WTC11 (cell line): ENCODE results near the gene FRG2. TPM values are rescaled to one million over a fixed set of nuclear protein-coding genes. Genes with fewer than 3 reads are reported as not detected.
"Not testable (repeated sequence)": the region's sequence is repeated elsewhere in the genome, so short reads cannot be mapped to it uniquely, and the experiment has no call there.

Source experiments
- ATAC-seq: fragments of 200-7000 bp; cut with Tn5 transposase; 2 replicates; pipeline ENCODE4 v1.10.0; 2021; ENCODE audit warnings: mild to moderate bottlenecking, moderate library complexity
- CTCF ChIA-PET: fragments of 300-600 bp; sonication (Branson Sonifier 250); formaldehyde crosslinking; loops from one replicate; lab custom pipeline; 2021; ENCODE audit warnings: antibody characterized with exemption; lab: Charles Lee
- POLR2A ChIA-PET: fragments of 350-600 bp; sonication (Branson Sonifier 250); formaldehyde crosslinking; loops from one replicate; lab custom pipeline; 2021; ENCODE audit warnings: antibody characterized with exemption; lab: Charles Lee
- DNase-seq: peaks from one replicate; pipeline ENCODE4 v3.0.0; 2021; ENCODE audit warnings: low spot score
- H3K27ac Mint-ChIP-seq: 2 replicates; pipeline ENCODE4 v1.8.0; 2021; ENCODE audit warnings: mixed read lengths
- H3K27me3 Mint-ChIP-seq: 2 replicates; pipeline ENCODE4 v1.8.0; 2021; ENCODE audit warnings: low read depth, mild to moderate bottlenecking, moderate library complexity, mixed read lengths
- H3K36me3 Mint-ChIP-seq: 2 replicates; pipeline ENCODE4 v1.8.0; 2021; ENCODE audit warnings: mixed read lengths
- H3K4me1 Mint-ChIP-seq: 2 replicates; pipeline ENCODE4 v1.8.0; 2022; ENCODE audit warnings: mixed read lengths
- H3K4me3 Mint-ChIP-seq: 2 replicates; pipeline ENCODE4 v1.8.0; 2021; ENCODE audit warnings: mild to moderate bottlenecking, moderate library complexity, mixed read lengths
- H3K9me3 Mint-ChIP-seq: 2 replicates; pipeline ENCODE4 v1.8.0; 2021; ENCODE audit warnings: mixed read lengths
- CTCF ChIP-seq: fragments of 200-600 bp; IDR thresholded peaks from 2 replicates; pipeline ENCODE4 v1.8.0; 2022; ENCODE audit warnings: antibody characterized with exemption
- E2F4 ChIP-seq: sonication (generic); formaldehyde crosslinking; IDR thresholded peaks from 2 replicates; pipeline ENCODE4 v1.8.1; 2022; ENCODE audit warnings: low read depth, mild to moderate bottlenecking, moderate library complexity, missing genetic modification reagents, borderline replicate concordance
- GABPB1 ChIP-seq: sonication (generic); formaldehyde crosslinking; IDR thresholded peaks from 2 replicates; pipeline ENCODE4 v1.8.1; 2023; ENCODE audit warnings: mild to moderate bottlenecking, missing genetic modification reagents
- MAX ChIP-seq: sonication (generic); formaldehyde crosslinking; IDR thresholded peaks from 2 replicates; pipeline ENCODE4 v1.8.0; 2022; ENCODE audit warnings: mild to moderate bottlenecking, missing genetic modification reagents
- MYBL2 ChIP-seq: sonication (generic); formaldehyde crosslinking; IDR thresholded peaks from 2 replicates; pipeline ENCODE4 v1.8.1; 2023; ENCODE audit warnings: mild to moderate bottlenecking, moderate library complexity, missing genetic modification reagents
- NFE2L1 ChIP-seq: sonication (generic); formaldehyde crosslinking; IDR thresholded peaks from 2 replicates; pipeline ENCODE4 v1.8.1; 2023; ENCODE audit warnings: missing genetic modification reagents
- NR1H2 ChIP-seq: sonication (generic); formaldehyde crosslinking; IDR thresholded peaks from 2 replicates; pipeline ENCODE4 v1.9.0; 2021; ENCODE audit warnings: mild to moderate bottlenecking, moderate library complexity, missing genetic modification reagents
- PREB ChIP-seq: sonication (generic); formaldehyde crosslinking; IDR thresholded peaks from 2 replicates; pipeline ENCODE4 v1.8.1; 2022; ENCODE audit warnings: mild to moderate bottlenecking, missing genetic modification reagents, moderate library complexity, borderline replicate concordance
- RELA ChIP-seq: sonication (generic); formaldehyde crosslinking; IDR thresholded peaks from 2 replicates; pipeline ENCODE4 v1.8.1; 2022; ENCODE audit warnings: missing genetic modification reagents, mild to moderate bottlenecking, borderline replicate concordance
- RORB ChIP-seq: fragments of 250-450 bp; sonication (Bioruptor Pico); IDR thresholded peaks from 2 replicates; pipeline ENCODE4 v1.9.0; 2021; ENCODE audit warnings: mild to moderate bottlenecking
- SP1 ChIP-seq: sonication (generic); formaldehyde crosslinking; conservative IDR thresholded peaks from 2 replicates; pipeline ENCODE4 v1.8.1; 2022; ENCODE audit warnings: missing genetic modification reagents
- TCF7 ChIP-seq: sonication (generic); formaldehyde crosslinking; IDR thresholded peaks from 2 replicates; pipeline ENCODE4 v1.8.0; 2022; ENCODE audit warnings: mild to moderate bottlenecking, low read depth, missing genetic modification reagents, moderate library complexity
- TP53 ChIP-seq: sonication (generic); formaldehyde crosslinking; IDR thresholded peaks from 2 replicates; pipeline ENCODE4 v1.8.1; 2023; ENCODE audit warnings: mild to moderate bottlenecking, missing genetic modification reagents
- USF2 ChIP-seq: sonication (generic); formaldehyde crosslinking; IDR thresholded peaks from 2 replicates; pipeline ENCODE4 v1.8.1; 2023; ENCODE audit warnings: mild to moderate bottlenecking, missing genetic modification reagents, moderate library complexity
- ZBTB21 ChIP-seq: sonication (generic); formaldehyde crosslinking; IDR thresholded peaks from 2 replicates; pipeline ENCODE4 v1.8.1; 2023; ENCODE audit warnings: mild to moderate bottlenecking, missing genetic modification reagents, borderline replicate concordance
- ZNF121 ChIP-seq: sonication (generic); formaldehyde crosslinking; IDR thresholded peaks from 2 replicates; pipeline ENCODE4 v1.8.0; 2023; ENCODE audit warnings: missing genetic modification reagents
- ZNF232 ChIP-seq: sonication (generic); formaldehyde crosslinking; IDR thresholded peaks from 2 replicates; pipeline ENCODE4 v1.8.0; 2022; ENCODE audit warnings: mild to moderate bottlenecking, missing genetic modification reagents
- ZNF423 ChIP-seq: fragments of 250-450 bp; sonication (Bioruptor Pico); IDR thresholded peaks from 2 replicates; pipeline ENCODE4 v2.1.2; 2022; ENCODE audit warnings: mild to moderate bottlenecking, moderate library complexity
- total RNA-seq: library from RNA; stranded (reverse); gene quantifications from 3 replicates; pipeline ENCODE4 v1.2.3, GENCODE V29; 2021
- TF ChIP-seq, protein P1 (sequence below): sonication (generic); formaldehyde crosslinking; conservative IDR thresholded peaks from 2 replicates; pipeline ENCODE4 v1.8.1; 2023; ENCODE audit warnings: mild to moderate bottlenecking, low read depth, missing genetic modification reagents, moderate library complexity

FRG2 gene
- total RNA-seq, 1 experiment from 2014 or later = not detected

GRCh38 chr4:189983916-189984526, 43.0 kb downstream of the FRG2 start:
- ATAC-seq, H3K4me3 Mint-ChIP-seq, H3K4me1 Mint-ChIP-seq, POLR2A ChIA-PET, H3K27me3 Mint-ChIP-seq, DNase-seq, H3K27ac Mint-ChIP-seq, CTCF ChIA-PET: not testable (repeated sequence)
- H3K9me3 Mint-ChIP-seq = peaks cover 34% of the 10 kb centered on the region
- peaks cover 15% of the 10 kb centered on the region for H3K36me3 Mint-ChIP-seq

DNA sequence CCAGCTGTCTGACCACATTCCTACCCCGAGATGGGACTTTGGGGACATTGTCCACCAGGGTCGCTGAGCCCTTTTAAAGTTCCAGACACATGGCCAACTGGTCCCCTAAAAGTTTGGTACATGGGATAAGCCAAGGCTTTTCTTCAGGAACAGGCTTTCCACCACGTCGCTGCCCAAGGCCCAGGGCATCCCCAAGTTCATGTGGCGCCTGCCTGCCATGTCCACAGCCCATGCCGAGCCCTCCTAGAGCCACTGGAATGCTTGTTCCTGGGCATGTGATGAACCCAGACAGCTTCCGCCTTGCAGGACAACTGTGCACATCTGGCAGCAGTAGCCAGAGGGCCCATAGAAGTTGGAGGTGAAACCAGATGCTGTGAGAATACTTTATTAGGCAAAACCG, 45.1 kb downstream of the FRG2 start:
- no peak for DNase-seq
- peaks cover 13% of the 10 kb centered on the region for H3K27me3 Mint-ChIP-seq
- POLR2A ChIA-PET = no interaction called here
- H3K4me3 Mint-ChIP-seq = no peak overlapping the region
- peaks cover 32% of the 10 kb centered on the region for H3K9me3 Mint-ChIP-seq
- no peak overlapping the region for H3K27ac Mint-ChIP-seq
- TF ChIP-seq SP1 (CRISPR knock-in tag) = no peak
- TF ChIP-seq ZNF232 = no peak
- no peak for TF ChIP-seq TP53
- TF ChIP-seq GABPB1 = no peak
- TF ChIP-seq RELA (CRISPR knock-in tag) = no peak
- no peak for TF ChIP-seq TCF7 (CRISPR knock-in tag)
- TF ChIP-seq E2F4 (CRISPR knock-in tag) = no peak
- TF ChIP-seq RORB = no peak
- no peak for TF ChIP-seq ZBTB21
- TF ChIP-seq NR1H2 (CRISPR knock-in tag) = no peak
- no peak for TF ChIP-seq NFE2L1
- ATAC-seq = no peak
- peaks cover 9% of the 10 kb centered on the region for H3K4me1 Mint-ChIP-seq
- H3K36me3 Mint-ChIP-seq = peaks cover 19% of the 10 kb centered on the region
- CTCF ChIA-PET = no interaction called here

- Mint-ChIP-seq H3K27me3 (peaks cover 16% of the 10 kb centered on the region), H3K36me3 (peaks cover 24% of the 10 kb centered on the region), H3K9me3 (peaks cover 37% of the 10 kb centered on the region)
- H3K27ac Mint-ChIP-seq, DNase-seq, H3K4me1 Mint-ChIP-seq, H3K4me3 Mint-ChIP-seq, CTCF ChIA-PET, ATAC-seq, POLR2A ChIA-PET: not testable (repeated sequence)
These were observed 46.8 kb downstream of the FRG2 start for GRCh38 chr4:189980292-189980691.

GRCh38 chr4:189979196-189980047, 47.6 kb downstream of the FRG2 start:
- Mint-ChIP-seq H3K27ac (no peak overlapping the region), H3K27me3 (peaks cover 16% of the 10 kb centered on the region), H3K4me3 (no peak overlapping the region), H3K36me3 (peaks cover 19% of the 10 kb centered on the region), H3K9me3 (peaks cover 34% of the 10 kb centered on the region), H3K4me1 (peaks cover 2% of the 10 kb centered on the region; the same call in 1 of the 2 replicates)
- ChIA-PET CTCF (no interaction called here), POLR2A (no interaction called here)
- no peak for DNase-seq
- ATAC-seq = no peak
- TF ChIP-seq SP1 (CRISPR knock-in tag) = no peak
- no peak for TF ChIP-seq ZNF121
- TF ChIP-seq MYBL2 (CRISPR knock-in tag) = no peak
- TF ChIP-seq PREB = no peak
- TF ChIP-seq ZNF423 (CRISPR knock-in tag) = no peak
- TF ChIP-seq RELA (CRISPR knock-in tag) = no peak
- TF ChIP-seq MAX (CRISPR knock-in tag) = no peak
- no peak for TF ChIP-seq CTCF
- TF ChIP-seq, protein P1, sequence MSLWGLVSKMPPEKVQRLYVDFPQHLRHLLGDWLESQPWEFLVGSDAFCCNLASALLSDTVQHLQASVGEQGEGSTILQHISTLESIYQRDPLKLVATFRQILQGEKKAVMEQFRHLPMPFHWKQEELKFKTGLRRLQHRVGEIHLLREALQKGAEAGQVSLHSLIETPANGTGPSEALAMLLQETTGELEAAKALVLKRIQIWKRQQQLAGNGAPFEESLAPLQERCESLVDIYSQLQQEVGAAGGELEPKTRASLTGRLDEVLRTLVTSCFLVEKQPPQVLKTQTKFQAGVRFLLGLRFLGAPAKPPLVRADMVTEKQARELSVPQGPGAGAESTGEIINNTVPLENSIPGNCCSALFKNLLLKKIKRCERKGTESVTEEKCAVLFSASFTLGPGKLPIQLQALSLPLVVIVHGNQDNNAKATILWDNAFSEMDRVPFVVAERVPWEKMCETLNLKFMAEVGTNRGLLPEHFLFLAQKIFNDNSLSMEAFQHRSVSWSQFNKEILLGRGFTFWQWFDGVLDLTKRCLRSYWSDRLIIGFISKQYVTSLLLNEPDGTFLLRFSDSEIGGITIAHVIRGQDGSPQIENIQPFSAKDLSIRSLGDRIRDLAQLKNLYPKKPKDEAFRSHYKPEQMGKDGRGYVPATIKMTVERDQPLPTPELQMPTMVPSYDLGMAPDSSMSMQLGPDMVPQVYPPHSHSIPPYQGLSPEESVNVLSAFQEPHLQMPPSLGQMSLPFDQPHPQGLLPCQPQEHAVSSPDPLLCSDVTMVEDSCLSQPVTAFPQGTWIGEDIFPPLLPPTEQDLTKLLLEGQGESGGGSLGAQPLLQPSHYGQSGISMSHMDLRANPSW (CRISPR knock-in tag) = no peak
- no peak for TF ChIP-seq USF2 (CRISPR knock-in tag)
